Hindlimb muscle (tissue), 1 donor: ENCODE data around the gene GSX2. TPM values are rescaled to one million over a fixed set of nuclear protein-coding genes. Genes with fewer than 3 reads are reported as not detected.
"Not testable (repeated sequence)": the region's sequence is repeated elsewhere in the genome, so short reads cannot be mapped to it uniquely, and the experiment has no call there.

ENCODE experiments used
- DNase-seq: peaks from one replicate; pipeline ENCODE4 v3.0.0-alpha.2; 2013
- polyA plus RNA-seq: library from polyadenylated mRNA; unstranded; fragments of 120-200 nt; gene quantifications from one replicate; pipeline ENCODE4 v1.2.1, GENCODE V29; 2013; ENCODE audit not compliant: insufficient read length

The GSX2 gene
- polyA plus RNA-seq, result not detected

- DNase-seq, result no peak
Measured at GRCh38 chr4:54099748-54100574, at the start of gene GSX2. Gene GSX2 (plus strand): TSS chr4:54100163. CDS start chr4:54100345, 182 bp downstream.

DNA sequence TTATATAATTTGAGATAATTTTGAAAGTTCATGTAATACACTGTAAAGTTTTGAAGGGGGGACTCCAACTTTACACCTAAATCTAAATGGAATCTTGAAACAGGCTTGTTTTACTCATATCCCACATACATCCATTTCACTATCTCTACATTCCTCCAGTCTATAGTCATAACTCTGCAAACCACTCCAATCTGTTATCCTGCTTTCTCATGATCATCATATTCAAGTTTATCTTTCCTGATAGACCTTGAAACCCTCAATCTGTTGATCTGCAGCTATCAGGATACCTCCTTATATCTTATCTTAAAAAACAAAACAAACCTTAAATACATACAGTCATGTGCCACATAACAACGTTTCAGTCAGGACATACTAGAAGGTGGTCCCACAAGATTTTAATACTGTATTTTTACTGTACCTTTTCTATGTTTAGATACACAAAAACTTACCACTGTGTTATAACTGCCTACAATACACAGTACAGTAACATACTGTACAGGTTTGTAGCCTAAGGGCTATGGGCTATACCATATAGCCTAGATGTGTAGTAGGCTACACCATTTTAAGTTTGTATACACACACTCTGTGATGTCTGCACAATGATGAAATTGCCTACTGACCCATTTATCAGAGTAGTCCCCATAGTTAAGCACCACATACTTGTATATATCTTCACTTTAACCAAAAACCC, 49.6 kb upstream of the GSX2 start:
- DNase-seq, result no peak

GRCh38 chr4:54053322-54053721, 46.6 kb upstream of the GSX2 start:
- DNase-seq, result not testable (repeated sequence)

DNA sequence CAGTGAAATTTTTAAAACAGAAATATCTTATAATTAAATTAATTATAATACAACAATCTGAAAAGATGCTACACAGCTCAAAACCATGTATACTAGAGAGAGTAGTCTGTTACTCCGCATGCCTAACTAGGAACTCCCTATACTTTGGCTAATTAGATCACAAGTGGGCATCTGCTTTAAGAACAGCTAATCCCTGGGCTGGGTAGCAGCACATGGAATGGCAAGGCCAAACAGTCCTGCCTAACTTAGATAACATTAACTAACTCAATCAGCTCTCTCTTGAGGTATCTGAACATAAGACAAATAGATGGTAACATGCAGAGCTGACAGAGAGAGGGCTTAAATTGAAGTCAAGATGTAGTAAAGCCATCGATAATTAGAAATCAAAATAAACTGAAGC, 45.5 kb upstream of the GSX2 start:
- no peak for DNase-seq

- no peak for DNase-seq
Measured at GRCh38 chr4:54055494-54055893, 44.5 kb upstream of the GSX2 start.

GRCh38 chr4:54056360-54056759, 43.6 kb upstream of the GSX2 start:
- DNase-seq, result no peak

DNA sequence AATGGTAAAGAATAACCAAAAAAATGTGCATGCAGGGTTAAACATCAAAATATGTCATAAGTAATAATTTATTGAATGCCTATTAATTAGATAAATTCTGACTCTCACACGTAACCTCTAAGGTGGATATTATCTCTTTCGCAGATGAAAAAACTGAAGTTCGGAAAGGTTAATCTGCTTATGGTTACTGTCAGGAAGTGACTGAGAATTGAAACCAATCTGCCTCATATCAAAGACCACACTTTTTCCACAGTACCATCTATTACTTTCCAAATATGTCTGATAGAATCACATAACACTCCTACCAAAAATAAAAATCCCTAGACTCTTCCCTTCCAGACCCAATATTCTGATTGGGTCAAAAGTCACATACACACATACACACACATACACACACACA, 41.8 kb upstream of the GSX2 start:
- no peak for DNase-seq

GRCh38 chr4:54060116-54060515, 39.8 kb upstream of the GSX2 start:
- no peak for DNase-seq

DNA sequence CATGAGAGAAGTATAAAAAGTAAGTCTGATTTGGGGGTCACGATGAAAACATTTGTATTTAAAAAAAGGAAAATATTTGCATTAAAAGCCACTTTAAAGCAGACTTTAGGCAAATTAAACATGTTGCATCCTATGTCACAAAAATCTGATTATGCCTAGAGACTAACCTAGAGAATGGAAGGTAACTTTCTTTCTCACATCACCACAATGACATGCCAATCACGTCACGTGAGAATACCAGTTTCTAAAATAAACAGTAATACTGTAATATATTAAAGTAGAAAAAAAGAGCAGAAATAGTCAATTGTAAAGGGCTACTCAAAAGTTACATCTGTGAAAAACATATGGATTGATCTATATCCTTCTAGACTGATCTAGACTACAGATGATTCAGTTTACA, 38.9 kb upstream of the GSX2 start:
- no peak for DNase-seq

DNA sequence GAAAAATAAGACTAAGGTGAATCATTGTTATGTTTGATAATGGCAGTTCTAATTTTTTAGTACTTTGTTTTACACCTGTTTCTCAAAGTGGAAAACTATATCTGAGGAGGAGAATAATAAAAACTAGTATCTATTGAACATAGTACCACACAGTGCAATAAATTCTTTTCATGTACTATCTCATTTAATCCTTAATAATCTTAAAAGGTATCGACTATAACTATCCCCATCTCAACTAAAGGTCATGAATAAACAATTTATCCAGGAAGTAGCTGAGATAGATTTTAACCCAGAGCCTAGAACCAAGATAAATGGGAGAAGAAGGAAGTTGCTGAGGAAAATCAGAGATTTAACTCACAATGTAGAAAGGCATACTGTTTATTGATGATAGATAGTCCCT, 38.1 kb upstream of the GSX2 start:
- DNase-seq, result no peak

- DNase-seq, result no peak
Measured at GRCh38 chr4:54062392-54062791, 37.6 kb upstream of the GSX2 start.

GRCh38 chr4:54063229-54063628, 36.7 kb upstream of the GSX2 start:
- no peak for DNase-seq

DNA sequence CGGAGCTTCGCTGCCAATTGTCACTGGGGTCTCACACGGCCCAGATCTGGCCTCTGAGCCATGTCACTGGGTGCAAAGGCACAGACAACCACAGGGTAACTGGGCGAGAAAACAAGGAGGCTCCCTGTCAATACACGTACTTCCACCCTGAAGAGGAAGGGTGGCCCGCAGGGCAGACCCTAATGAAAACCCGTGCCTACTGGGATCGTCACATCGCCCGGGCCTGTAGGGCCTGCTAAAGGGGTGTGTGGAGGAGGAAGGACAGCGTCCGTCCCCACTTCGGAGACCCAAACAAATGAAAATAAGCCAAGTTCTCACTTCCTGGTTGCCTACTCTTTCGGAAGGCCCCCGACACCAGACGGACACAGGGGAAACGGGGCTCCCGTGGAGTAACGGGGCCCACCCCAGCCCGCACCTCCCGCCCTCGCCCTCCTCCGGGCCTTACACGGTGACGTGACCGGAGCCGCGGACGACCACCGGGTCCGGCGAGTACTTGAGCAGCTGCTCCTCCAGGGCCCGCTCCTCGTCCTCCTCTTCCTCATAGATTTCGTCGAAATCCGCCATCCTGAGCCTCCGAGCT, 36.1 kb upstream of the GSX2 start:
- peak; percentile 47 for DNase-seq

DNA sequence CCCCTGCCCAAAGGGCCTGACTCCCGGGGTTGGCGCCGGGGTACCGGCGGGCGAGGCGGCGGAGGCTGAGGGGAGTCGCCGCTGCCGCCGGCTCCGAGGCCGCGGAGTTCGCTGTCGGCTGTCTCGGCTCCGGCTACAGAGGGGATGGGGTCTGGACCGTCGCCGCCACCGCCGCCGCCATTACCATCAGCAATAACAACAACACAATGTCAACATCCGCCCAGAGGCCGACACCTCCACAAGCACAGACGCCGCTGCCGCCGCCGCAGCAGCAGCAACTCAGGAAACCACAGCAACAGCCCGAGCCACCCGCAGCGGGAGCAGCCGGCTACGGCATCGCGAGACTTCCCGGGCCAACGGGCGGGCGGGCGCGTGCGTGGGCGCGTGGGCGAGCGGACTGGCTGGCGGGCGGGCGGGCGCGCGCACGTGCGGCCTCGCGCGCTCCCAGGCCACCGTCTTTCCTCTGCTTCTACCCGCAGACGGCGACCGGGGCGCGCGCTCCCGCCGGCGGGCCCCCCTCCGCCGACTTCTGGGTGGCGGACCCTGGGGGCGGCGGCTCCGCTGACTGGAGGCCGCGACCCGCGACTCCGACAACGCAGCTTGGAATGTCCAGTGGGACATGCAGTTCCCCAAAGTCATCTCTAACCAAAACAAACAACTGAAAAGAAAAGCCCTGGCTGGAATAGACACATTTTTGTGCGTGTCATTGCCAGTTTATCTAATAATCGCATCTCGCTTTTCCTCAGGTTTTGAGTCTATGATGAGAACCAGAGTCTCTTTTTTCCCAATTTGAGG, 35.4 kb upstream of the GSX2 start, which contains the start of gene CHIC2:
TSS of gene CHIC2 (minus strand) at position 289 of the 795 bp plus-strand sequence. CDS start 305 bp downstream, outside the sequence.
- DNase-seq, result peak; percentile 95

GRCh38 chr4:54065282-54066087, 34.5 kb upstream of the GSX2 start:
- no peak for DNase-seq

DNA sequence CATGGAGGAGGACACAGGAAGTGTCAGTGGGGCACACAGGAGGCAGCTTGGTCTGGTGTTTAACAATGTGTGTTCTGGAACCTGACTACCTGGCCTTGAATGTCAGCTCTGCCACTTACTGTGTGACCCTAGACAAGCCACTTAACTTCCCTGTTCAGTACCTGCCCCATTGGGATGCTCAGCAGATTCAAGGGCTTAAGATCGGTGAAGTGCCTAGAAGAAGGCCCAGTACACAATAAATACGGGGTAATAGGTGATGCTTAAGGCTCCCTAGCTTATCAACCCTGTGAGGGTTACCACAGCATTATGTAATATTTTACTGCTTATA, 33.9 kb upstream of the GSX2 start:
- DNase-seq, result no peak

- DNase-seq, result no peak
Measured at GRCh38 chr4:54066718-54067129, 33.2 kb upstream of the GSX2 start.

- no peak for DNase-seq
Measured at GRCh38 chr4:54067166-54067565, 32.8 kb upstream of the GSX2 start.

GRCh38 chr4:54073271-54073880, 26.6 kb upstream of the GSX2 start:
- no peak for DNase-seq

DNA sequence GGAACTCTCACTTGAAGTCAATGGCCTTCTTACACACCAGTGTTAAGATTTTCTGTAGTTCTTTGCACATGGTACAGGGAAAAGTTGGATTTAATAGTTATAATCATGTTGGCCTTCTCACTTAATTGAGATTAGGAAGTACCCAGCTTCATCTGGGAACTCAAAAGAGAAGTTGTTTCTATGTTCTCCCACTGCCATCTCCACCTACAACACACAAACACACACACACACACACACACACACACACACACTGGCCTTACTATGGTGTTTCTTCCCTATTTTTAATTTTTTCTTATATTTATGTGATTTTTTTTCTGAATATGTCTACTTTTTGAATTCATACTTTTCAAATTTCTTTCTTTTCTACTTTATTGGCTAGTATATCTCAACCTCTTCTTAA, 25.6 kb upstream of the GSX2 start:
- DNase-seq, result no peak

DNA sequence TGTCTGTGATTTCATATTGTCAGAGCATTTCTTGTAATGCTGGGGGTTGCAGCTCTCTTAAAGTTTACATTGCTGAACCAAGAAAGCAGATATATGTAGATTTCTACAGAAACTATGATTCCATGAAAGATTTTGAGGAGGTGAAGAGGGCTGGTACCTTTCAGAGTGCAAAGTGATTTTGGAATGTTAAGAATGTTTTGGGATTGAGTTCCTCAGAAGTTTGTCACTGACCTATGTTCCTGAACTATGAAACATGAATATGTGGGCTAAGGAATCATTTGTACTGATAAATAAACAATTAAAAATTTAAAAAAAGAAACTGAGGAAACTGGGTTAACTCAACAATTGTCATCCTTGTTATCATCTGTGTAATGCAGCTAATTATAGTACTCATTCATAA, 23.3 kb upstream of the GSX2 start:
- no peak for DNase-seq

- no peak for DNase-seq
Measured at GRCh38 chr4:54077812-54078211, 22.2 kb upstream of the GSX2 start.
